Esophagus muscularis mucosa (tissue), 4 donors: ENCODE measurements around the gene FRY.

ENCODE experiments used
- CTCF ChIP-seq, 3 experiments: fragments of 200-600 bp in 2 of 3; fragments of 450-650 bp in 1 of 3; sonication (generic) in 2 of 3; IDR thresholded peaks; one replicate each; pipeline ENCODE4 v1.5.1; 2017 to 2019; ENCODE audit warnings: antibody characterized with exemption in 3 of 3, mild to moderate bottlenecking in 2 of 3, moderate library complexity in 1 of 3
- EP300 ChIP-seq: sonication (generic); formaldehyde crosslinking; IDR thresholded peaks from one replicate; pipeline ENCODE4 v1.6.1; 2017; ENCODE audit warnings: antibody characterized with exemption
- POLR2A ChIP-seq: fragments of 450-650 bp; IDR thresholded peaks from one replicate; pipeline ENCODE4 v1.6.1; 2017; ENCODE audit warnings: antibody characterized with exemption, moderate library complexity, mild to moderate bottlenecking, low read depth
- POLR2AphosphoS5 ChIP-seq, 2 donors: sonication (generic); formaldehyde crosslinking; IDR thresholded peaks; one replicate each; pipeline ENCODE4 v1.6.1; 2017; ENCODE audit warnings: antibody characterized with exemption in 2 of 2

GRCh38 chr13:32031025-32031814 lies at the start of gene FRY:
- TF ChIP-seq CTCF (IDR thresholded peaks at IDR 0.05) = peak in 2 of 3 experiments; percentile 9 to 17
- TF ChIP-seq EP300 = no peak
- TF ChIP-seq POLR2A = no peak
- peak; percentile 70 to 71 for TF ChIP-seq POLR2AphosphoS5 (IDR thresholded peaks at IDR 0.05)
